ENCODE measurements around the gene PLK3. TPM values are rescaled to one million over a fixed set of nuclear protein-coding genes. Genes with fewer than 3 reads are reported as not detected.

The PLK3 gene
- total RNA-seq, 4 donors from 2014 or later, result 10.6 to 29.3 (median 26.3) TPM

GRCh38 chr1:44785029-44785380 lies 15.2 kb upstream of the PLK3 start:
- Histone ChIP-seq H3K36me3 (peaks cover 0 to 30% (median 0%) of the 10 kb centered on the region in 3 donors), H3K27ac (no peak overlapping the region), H3K4me3 (peak overlapping the region in 1 of 4 donors; percentile 72), H3K9me3 (no peaks in the 10 kb centered on the region), H3K27me3 (no peaks in the 10 kb centered on the region), H3K4me1 (peaks cover 0 to 35% (median 22%) of the 10 kb centered on the region in 4 donors)
- TF ChIP-seq EP300 (IDR thresholded peaks at IDR 0.05), result no peak
- TF ChIP-seq POLR2A (IDR thresholded peaks at IDR 0.05), result no peak
- TF ChIP-seq CTCF (IDR thresholded peaks at IDR 0.05), result no peak
- WGBS, 2 donors, result 77 to 80% methylated on average over 6 of the region's 6 CpGs
- no peak for DNase-seq (ENCODE audit: low spot score in 2 of 2)

GRCh38 chr1:44785501-44786137 lies 14.6 kb upstream of the PLK3 start:
- TF ChIP-seq CTCF (IDR thresholded peaks at IDR 0.05) (no peak), POLR2A (IDR thresholded peaks at IDR 0.05) (no peak), EP300 (IDR thresholded peaks at IDR 0.05) (no peak)
- H3K27ac ChIP-seq, result peak overlapping the region in 2 of 4 donors; percentile 69 to 75
- H3K27me3 ChIP-seq, result no peaks in the 10 kb centered on the region
- 41 to 44% methylated on average over 11 of the region's 11 CpGs for WGBS, 2 donors
- no peaks in the 10 kb centered on the region for H3K9me3 ChIP-seq
- H3K36me3 ChIP-seq, result peaks cover 0 to 23% (median 0%) of the 10 kb centered on the region in 3 donors
- H3K4me3 ChIP-seq, result peak overlapping the region; percentile 45 to 58 (median 55)
- H3K4me1 ChIP-seq, result peaks cover 0 to 35% (median 22%) of the 10 kb centered on the region in 4 donors
- DNase-seq (ENCODE audit: low spot score in 2 of 2), result no peak

- H3K4me3 ChIP-seq, result peak overlapping the region; percentile 45 to 58 (median 55)
- H3K9me3 ChIP-seq, result no peaks in the 10 kb centered on the region
- H3K36me3 ChIP-seq, result peaks cover 0 to 17% (median 0%) of the 10 kb centered on the region in 3 donors
- DNase-seq (ENCODE audit: low spot score in 2 of 2), result no peak
- peaks cover 0 to 35% (median 22%) of the 10 kb centered on the region in 4 donors for H3K4me1 ChIP-seq
- peak in 1 of 2 donors; percentile 51 for TF ChIP-seq EP300 (IDR thresholded peaks at IDR 0.05)
- TF ChIP-seq POLR2A (IDR thresholded peaks at IDR 0.05), result peak in 1 of 2 donors; percentile 14
- peak; percentile 98 to 100 (median 99) for TF ChIP-seq CTCF (IDR thresholded peaks at IDR 0.05)
- H3K27me3 ChIP-seq, result no peaks in the 10 kb centered on the region
- 3 to 5% methylated on average over 23 to 36 of the region's 49 CpGs for WGBS, 2 donors
- peak overlapping the region; percentile 45 to 75 (median 70) for H3K27ac ChIP-seq
Observed at GRCh38 chr1:44786138-44786840, 13.9 kb upstream of the PLK3 start.

GRCh38 chr1:44786841-44787426 lies 13.2 kb upstream of the PLK3 start:
- Histone ChIP-seq H3K4me3 (peak overlapping the region in 2 of 4 donors; percentile 53 to 58), H3K36me3 (peaks cover 0 to 10% (median 0%) of the 10 kb centered on the region in 3 donors), H3K27ac (peak overlapping the region in 3 of 4 donors; percentile 69 to 75 (median 72)), H3K27me3 (no peaks in the 10 kb centered on the region), H3K9me3 (no peaks in the 10 kb centered on the region), H3K4me1 (peaks cover 0 to 35% (median 22%) of the 10 kb centered on the region in 4 donors)
- TF ChIP-seq CTCF (IDR thresholded peaks at IDR 0.05), result no peak
- TF ChIP-seq POLR2A (IDR thresholded peaks at IDR 0.05), result no peak
- TF ChIP-seq EP300 (IDR thresholded peaks at IDR 0.05), result no peak
- no peak for DNase-seq (ENCODE audit: low spot score in 2 of 2)
- WGBS, 2 donors, result 78 to 83% methylated on average over 9 of the region's 9 CpGs
